Prostate gland (tissue), 2 donors: ENCODE data around the gene CEACAM16.

Experiments used
- CTCF ChIP-seq, 4 experiments: fragments of 200-600 bp in 2 of 4; fragments of 450-650 bp in 2 of 4; sonication (generic) in 2 of 4; IDR thresholded peaks; 1 replicate in 3 of 4; 2 replicates in 1 of 4; pipeline ENCODE4 v1.5.1; 2016 to 2019; ENCODE audit warnings: antibody characterized with exemption in 4 of 4, mild to moderate bottlenecking in 2 of 4, moderate library complexity in 2 of 4
- POLR2A ChIP-seq: fragments of 450-650 bp; IDR thresholded peaks from one replicate; pipeline ENCODE4 v1.6.1; 2016; ENCODE audit warnings: antibody characterized with exemption, mild to moderate bottlenecking
- POLR2AphosphoS5 ChIP-seq: sonication (generic); formaldehyde crosslinking; IDR thresholded peaks from one replicate; pipeline ENCODE4 v1.6.1; 2017; ENCODE audit warnings: antibody characterized with exemption

GRCh38 chr19:44653343-44653742 lies 45.6 kb upstream of the CEACAM16 start:
- no peak for TF ChIP-seq CTCF (IDR thresholded peaks at IDR 0.05)
- TF ChIP-seq POLR2A = no peak
- TF ChIP-seq POLR2AphosphoS5 = no peak
